H1 (cell line): ENCODE results near the gene FAIM2. TPM values are rescaled to one million over a fixed set of nuclear protein-coding genes. Genes with fewer than 3 reads are reported as not detected.

Experiments used
- polyA plus RNA-seq, 7 experiments: library from polyadenylated mRNA; depleted of rRNA in 3 of 7; stranded (reverse) in 5 of 7; unstranded in 2 of 7; fragments of >200 nt in 5 of 7; fragments of 200-250 nt in 2 of 7; gene quantifications; 1 replicate in 5 of 7; 2 replicates in 1 of 7; 4 replicates in 1 of 7; pipeline versions ENCODE4 v1.2.1 to v1.2.3, GENCODE V29; 2011 to 2013; ENCODE audit warnings: missing spikeins in 2 of 7, mixed read lengths in 2 of 7
- total RNA-seq: library from RNA; stranded (reverse); fragmentation: NEBNext Ultra II Directional; extraction: Animal tissue kit (Norgen Biotek cat#: 25700); gene quantifications from 2 replicates; pipeline ENCODE4 v1.2.1, GENCODE V29; 2021

FAIM2 gene
- total and polyA plus RNA-seq, 2 of the 8 experiments (the other 6 are each of a cell fraction or from before 2014, with no cell fraction given) = 0.89 to 1.3 TPM

Other genes with a start within 250 kb of the FAIM2 start
- gene FMNL3, start 196.5 kb downstream of the FAIM2 start, total RNA-seq = 27.6 and 29.0 TPM in 2 replicates
- 8.6 and 11.4 TPM in 2 replicates for gene FMNL3, start 196.5 kb downstream of the FAIM2 start, polyA plus RNA-seq (2011; rRNA removed)
- 413 and 423 TPM in 2 replicates for gene TMBIM6, start 162.3 kb downstream of the FAIM2 start, total RNA-seq
- 417 and 556 TPM in 2 replicates for gene TMBIM6, start 162.3 kb downstream of the FAIM2 start, polyA plus RNA-seq (2011; rRNA removed)
- gene NCKAP5L, start 75.5 kb downstream of the FAIM2 start, total RNA-seq = 27.9 and 30.2 TPM in 2 replicates
- 9.4 and 16.3 TPM in 2 replicates for gene NCKAP5L, start 75.5 kb downstream of the FAIM2 start, polyA plus RNA-seq (2011; rRNA removed)
- 2.4 and 2.5 TPM in 2 replicates for gene BCDIN3D, start 60.8 kb downstream of the FAIM2 start, total RNA-seq
- gene BCDIN3D, start 60.8 kb downstream of the FAIM2 start, polyA plus RNA-seq (2011; rRNA removed) = 1.6 TPM in 2 replicates
- gene AQP2, start 46.8 kb upstream of the FAIM2 start, total RNA-seq = not detected in 2 replicates
- 0.02 TPM in 1 of 2 replicates, not detected in the other for gene AQP2, start 46.8 kb upstream of the FAIM2 start, polyA plus RNA-seq (2011; rRNA removed)
- gene AQP5, start 58.0 kb upstream of the FAIM2 start, total RNA-seq = 1.7 and 2.5 TPM in 2 replicates
- gene AQP5, start 58.0 kb upstream of the FAIM2 start, polyA plus RNA-seq (2011; rRNA removed) = 3.2 and 5.2 TPM in 2 replicates
- gene AQP6, start 69.0 kb upstream of the FAIM2 start, total RNA-seq = 0.17 TPM in 1 of 2 replicates, not detected in the other
- gene AQP6, start 69.0 kb upstream of the FAIM2 start, polyA plus RNA-seq (2011; rRNA removed) = 0.03 and 0.06 TPM in 2 replicates
- gene RACGAP1, start 121.6 kb upstream of the FAIM2 start, total RNA-seq = 63.5 and 66.3 TPM in 2 replicates
- 17.4 and 18.0 TPM in 2 replicates for gene RACGAP1, start 121.6 kb upstream of the FAIM2 start, polyA plus RNA-seq (2011; rRNA removed)
- 1.9 and 2.4 TPM in 2 replicates for gene ASIC1, start 153.7 kb upstream of the FAIM2 start, total RNA-seq
- gene ASIC1, start 153.7 kb upstream of the FAIM2 start, polyA plus RNA-seq (2011; rRNA removed) = 3.3 and 4.4 TPM in 2 replicates
- 128 and 140 TPM in 2 replicates for gene SMARCD1, start 181.4 kb upstream of the FAIM2 start, total RNA-seq
- gene SMARCD1, start 181.4 kb upstream of the FAIM2 start, polyA plus RNA-seq (2011; rRNA removed) = 130 and 134 TPM in 2 replicates
- gene GPD1, start 200.1 kb upstream of the FAIM2 start, total RNA-seq = 0.74 and 1.2 TPM in 2 replicates
- 0.45 and 0.53 TPM in 2 replicates for gene GPD1, start 200.1 kb upstream of the FAIM2 start, polyA plus RNA-seq (2011; rRNA removed)
- gene COX14, start 208.3 kb upstream of the FAIM2 start, total RNA-seq = 38.5 and 40.1 TPM in 2 replicates
- 84.3 and 102 TPM in 2 replicates for gene COX14, start 208.3 kb upstream of the FAIM2 start, polyA plus RNA-seq (2011; rRNA removed)